GM20000 (cell line): ENCODE results near the gene ADPRM.

Source experiments
- DNase-seq: peaks from one replicate; pipeline ENCODE4 v3.0.0; 2012; ENCODE audit warnings: low spot score
- CTCF ChIP-seq: IDR thresholded peaks from 2 replicates; pipeline ENCODE4 v1.5.1; 2012; ENCODE audit warnings: mild to moderate bottlenecking, control low read depth; ENCODE audit errors: extremely low read depth, missing control alignments

ADPRM gene

GRCh38 chr17:10657148-10657547 lies 40.2 kb upstream of the ADPRM start, which contains the start of gene MYH3:
Gene MYH3, minus strand, starts transcription at chr17:10657309. Its CDS starts 2,245 bp downstream, at chr17:10655064.
- DNase-seq: no peak
- no peak for TF ChIP-seq CTCF

GRCh38 chr17:10657879-10658278 lies 39.5 kb upstream of the ADPRM start:
- no peak for DNase-seq
- no peak for TF ChIP-seq CTCF

- TF ChIP-seq CTCF: no peak
- no peak for DNase-seq
Observed at GRCh38 chr17:10661437-10661836, 36.0 kb upstream of the ADPRM start.

GRCh38 chr17:10663231-10663630 lies 34.2 kb upstream of the ADPRM start:
- no peak for TF ChIP-seq CTCF
- DNase-seq: no peak

GRCh38 chr17:10664571-10664970 lies 32.8 kb upstream of the ADPRM start:
- no peak for DNase-seq
- TF ChIP-seq CTCF: no peak

GRCh38 chr17:10666906-10667305 lies 30.5 kb upstream of the ADPRM start:
- TF ChIP-seq CTCF: no peak
- DNase-seq: no peak

- DNase-seq: no peak
- TF ChIP-seq CTCF: no peak
Observed at GRCh38 chr17:10668775-10669174, 28.6 kb upstream of the ADPRM start.

GRCh38 chr17:10673312-10673711 lies 24.1 kb upstream of the ADPRM start:
- DNase-seq: no peak
- TF ChIP-seq CTCF: no peak
